Peyer's patch (tissue), 4 donors: Measurements from ENCODE around the gene ZNF627.

Source experiments
- POLR2A ChIP-seq, 2 donors: fragments of 450-650 bp; IDR thresholded peaks; one replicate each; pipeline ENCODE4 v1.5.1; 2017; ENCODE audit warnings: antibody characterized with exemption in 2 of 2, mild to moderate bottlenecking in 2 of 2, moderate library complexity in 2 of 2
- TF ChIP-seq, protein P1 (sequence below), 6 experiments: fragments of 450-650 bp in 4 of 6; fragments of 200-600 bp in 2 of 6; sonication (generic) in 1 of 6; IDR thresholded peaks; one replicate each; pipeline ENCODE4 v1.5.1; 2017 to 2019; ENCODE audit warnings: antibody characterized with exemption in 6 of 6, mild to moderate bottlenecking in 3 of 6, moderate library complexity in 1 of 6

DNA sequence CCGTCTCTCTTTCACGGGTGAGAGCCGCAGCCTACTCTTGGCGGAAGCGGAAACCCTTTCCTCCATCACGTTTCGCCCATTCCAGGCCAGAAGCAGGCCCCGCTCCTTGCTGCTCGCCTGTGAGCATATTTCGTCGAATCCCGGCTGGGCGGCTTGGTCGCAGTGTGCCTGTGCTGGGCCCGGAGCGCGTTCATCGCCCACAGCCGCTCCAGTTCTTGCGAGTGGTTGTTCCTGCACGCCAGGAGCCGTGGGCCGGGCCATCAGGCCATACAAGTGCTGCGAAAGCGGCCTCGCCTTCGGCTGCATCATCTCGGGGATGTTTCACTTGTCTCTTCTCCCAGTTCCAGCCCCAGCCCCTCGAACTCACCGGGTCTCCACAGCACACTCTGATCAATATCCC lies 65.0 kb downstream of the ZNF627 start:
- no peak for TF ChIP-seq POLR2A (IDR thresholded peaks at IDR 0.05)
- TF ChIP-seq, protein P1, sequence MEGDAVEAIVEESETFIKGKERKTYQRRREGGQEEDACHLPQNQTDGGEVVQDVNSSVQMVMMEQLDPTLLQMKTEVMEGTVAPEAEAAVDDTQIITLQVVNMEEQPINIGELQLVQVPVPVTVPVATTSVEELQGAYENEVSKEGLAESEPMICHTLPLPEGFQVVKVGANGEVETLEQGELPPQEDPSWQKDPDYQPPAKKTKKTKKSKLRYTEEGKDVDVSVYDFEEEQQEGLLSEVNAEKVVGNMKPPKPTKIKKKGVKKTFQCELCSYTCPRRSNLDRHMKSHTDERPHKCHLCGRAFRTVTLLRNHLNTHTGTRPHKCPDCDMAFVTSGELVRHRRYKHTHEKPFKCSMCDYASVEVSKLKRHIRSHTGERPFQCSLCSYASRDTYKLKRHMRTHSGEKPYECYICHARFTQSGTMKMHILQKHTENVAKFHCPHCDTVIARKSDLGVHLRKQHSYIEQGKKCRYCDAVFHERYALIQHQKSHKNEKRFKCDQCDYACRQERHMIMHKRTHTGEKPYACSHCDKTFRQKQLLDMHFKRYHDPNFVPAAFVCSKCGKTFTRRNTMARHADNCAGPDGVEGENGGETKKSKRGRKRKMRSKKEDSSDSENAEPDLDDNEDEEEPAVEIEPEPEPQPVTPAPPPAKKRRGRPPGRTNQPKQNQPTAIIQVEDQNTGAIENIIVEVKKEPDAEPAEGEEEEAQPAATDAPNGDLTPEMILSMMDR (IDR thresholded peaks at IDR 0.05) = no peak
